Putamen (tissue), 1 donor: ENCODE measurements around the gene BPIFA1.

Experiments
- DNase-seq: peaks from one replicate; pipeline ENCODE4 v3.0.0-alpha.2; 2016; ENCODE audit warnings: low spot score

The BPIFA1 gene

GRCh38 chr20:33279261-33279910, 43.6 kb downstream of the BPIFA1 start:
- no peak for DNase-seq

GRCh38 chr20:33280000-33280680, 44.3 kb downstream of the BPIFA1 start:
- no peak for DNase-seq

- DNase-seq: no peak
Measured at GRCh38 chr20:33280775-33281174, 45.0 kb downstream of the BPIFA1 start.

- DNase-seq: peak; percentile 23
Measured at GRCh38 chr20:33281550-33282146, 45.9 kb downstream of the BPIFA1 start.

- no peak for DNase-seq
Measured at GRCh38 chr20:33282196-33282934, 46.6 kb downstream of the BPIFA1 start.

GRCh38 chr20:33282991-33283555, 47.3 kb downstream of the BPIFA1 start, which contains the start of gene BPIFB1:
BPIFB1 (plus strand) TSS chr20:33283214; CDS start chr20:33286074, 2,860 bp downstream.
- no peak for DNase-seq

- no peak for DNase-seq
Measured at GRCh38 chr20:33284284-33284683, 48.5 kb downstream of the BPIFA1 start.

- no peak for DNase-seq
Measured at GRCh38 chr20:33284937-33285336, 49.1 kb downstream of the BPIFA1 start.

- DNase-seq: no peak
Measured at GRCh38 chr20:33285861-33286495, 50.2 kb downstream of the BPIFA1 start.

- no peak for DNase-seq
Measured at GRCh38 chr20:33287884-33288283, 52.1 kb downstream of the BPIFA1 start.

GRCh38 chr20:33290852-33291251, 55.1 kb downstream of the BPIFA1 start:
- DNase-seq: no peak

- no peak for DNase-seq
Measured at GRCh38 chr20:33291416-33291815, 55.6 kb downstream of the BPIFA1 start.

- DNase-seq: peak; percentile 24
Measured at GRCh38 chr20:33291830-33292355, 56.1 kb downstream of the BPIFA1 start.
